HG02678 (cell line): ENCODE results near the gene AQP1.

Experiments used
- ATAC-seq: cut with Tn5 transposase; IDR thresholded peaks from one replicate; pipeline ENCODE4 v1.9.1; 2021; ENCODE audit warnings: mild to moderate bottlenecking, moderate library complexity; ENCODE audit not compliant: unreplicated experiment

The AQP1 gene

GRCh38 chr7:30905078-30906012 is 6.3 kb upstream of the AQP1 start:
- no peak for ATAC-seq

GRCh38 chr7:30906014-30906413 is 5.6 kb upstream of the AQP1 start:
- no peak for ATAC-seq

GRCh38 chr7:30906515-30907240 is 5.0 kb upstream of the AQP1 start:
- ATAC-seq, result no peak

- ATAC-seq, result no peak
These were observed 4.0 kb upstream of the AQP1 start for GRCh38 chr7:30907527-30908267.

GRCh38 chr7:30908681-30909080 is 3.0 kb upstream of the AQP1 start:
- ATAC-seq, result no peak

- no peak for ATAC-seq
These were observed 2.2 kb upstream of the AQP1 start for GRCh38 chr7:30909431-30909830.

GRCh38 chr7:30910411-30911073 is 1.1 kb upstream of the AQP1 start:
- no peak for ATAC-seq

- no peak for ATAC-seq
These were observed 520 bp upstream of the AQP1 start for GRCh38 chr7:30911133-30911532.

GRCh38 chr7:30912021-30912730 is 523 bp downstream of the AQP1 start:
- no peak for ATAC-seq

- ATAC-seq, result no peak
These were observed 1.0 kb downstream of the AQP1 start for GRCh38 chr7:30912731-30912985.

GRCh38 chr7:30912986-30913811 is 1.5 kb downstream of the AQP1 start:
- no peak for ATAC-seq

GRCh38 chr7:30913821-30914515 is 2.3 kb downstream of the AQP1 start:
- no peak for ATAC-seq

- ATAC-seq, result no peak
These were observed 2.9 kb downstream of the AQP1 start for GRCh38 chr7:30914596-30914995.

GRCh38 chr7:30915005-30915601 is 3.5 kb downstream of the AQP1 start:
- no peak for ATAC-seq

GRCh38 chr7:30915751-30916150 is 4.1 kb downstream of the AQP1 start:
- no peak for ATAC-seq

- no peak for ATAC-seq
These were observed 4.6 kb downstream of the AQP1 start for GRCh38 chr7:30916255-30916654.

GRCh38 chr7:30916767-30917166 is 5.1 kb downstream of the AQP1 start:
- ATAC-seq, result no peak

- ATAC-seq, result no peak
These were observed 5.7 kb downstream of the AQP1 start for GRCh38 chr7:30917216-30917893.
